Coronary artery (tissue), 2 donors: Measurements from ENCODE around the gene MCUR1.
"Not testable (repeated sequence)": the region's sequence is repeated elsewhere in the genome, so short reads cannot be mapped to it uniquely, and the experiment has no call there.

ENCODE experiments used
- DNase-seq: peaks from one replicate; pipeline ENCODE4 v3.0.0-alpha.2; 2017; ENCODE audit warnings: low spot score
- H3K27ac ChIP-seq, 2 donors: fragments of 200-600 bp; sonication (generic); one replicate each; pipeline ENCODE4 v1.5.1; 2016 to 2019
- H3K4me3 ChIP-seq: fragments of 200-600 bp; sonication (generic); 2 replicates; pipeline ENCODE4 v1.5.1; 2016; ENCODE audit warnings: mild to moderate bottlenecking, moderate library complexity
- CTCF ChIP-seq: fragments of 200-600 bp; sonication (generic); IDR thresholded peaks from one replicate; pipeline ENCODE4 v1.5.1; 2019; ENCODE audit warnings: antibody characterized with exemption

The MCUR1 gene

GRCh38 chr6:13838616-13839015 is 24.3 kb upstream of the MCUR1 start:
- DNase-seq: no peak
- no peak overlapping the region for H3K4me3 ChIP-seq
- no peak for TF ChIP-seq CTCF
- no peak overlapping the region for H3K27ac ChIP-seq

GRCh38 chr6:13836170-13836569 is 21.8 kb upstream of the MCUR1 start:
- H3K27ac ChIP-seq: no peak overlapping the region
- TF ChIP-seq CTCF: no peak
- H3K4me3 ChIP-seq: no peak overlapping the region
- no peak for DNase-seq

DNA sequence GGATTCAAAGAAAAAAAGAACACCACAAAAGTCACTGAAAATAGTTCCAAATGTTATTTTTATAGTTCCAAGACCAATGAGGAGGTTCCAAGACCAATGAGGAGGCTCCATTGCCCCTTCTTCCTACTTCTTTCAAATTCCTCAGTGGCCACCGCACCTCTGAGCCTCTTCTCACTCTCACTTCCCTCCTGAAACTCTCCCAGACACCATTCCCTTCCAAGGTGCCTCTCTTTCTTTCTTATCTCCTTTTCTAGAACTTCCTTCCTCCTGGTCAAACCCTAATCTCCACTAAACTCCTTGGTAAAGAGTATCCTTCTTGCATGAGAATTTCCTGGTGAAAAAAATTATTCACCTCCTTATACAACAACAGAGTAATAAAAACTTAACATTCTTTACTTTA is 20.4 kb upstream of the MCUR1 start:
- no peak for DNase-seq
- Histone ChIP-seq H3K4me3 (no peak overlapping the region), H3K27ac (no peak overlapping the region)
- TF ChIP-seq CTCF: no peak

DNA sequence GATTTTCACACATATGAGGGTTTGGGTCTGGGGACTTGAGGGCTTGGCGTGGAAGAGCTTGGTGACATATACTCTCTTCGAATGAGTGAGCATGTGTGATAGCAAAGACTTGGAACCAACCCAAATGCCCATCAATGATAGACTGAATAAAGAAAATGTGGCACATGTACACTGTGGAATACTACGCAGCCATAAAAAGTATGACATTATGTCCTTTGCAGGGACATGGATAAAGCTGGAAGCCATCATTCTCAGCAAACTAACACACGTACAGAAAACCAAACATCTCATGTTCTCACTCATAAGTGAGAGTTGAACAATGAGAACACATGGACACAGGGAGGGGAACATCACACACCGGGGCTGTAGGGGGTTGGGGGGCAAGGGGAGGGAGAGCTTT is 19.7 kb upstream of the MCUR1 start:
- not testable (repeated sequence) for H3K4me3 ChIP-seq, H3K27ac ChIP-seq, DNase-seq

DNA sequence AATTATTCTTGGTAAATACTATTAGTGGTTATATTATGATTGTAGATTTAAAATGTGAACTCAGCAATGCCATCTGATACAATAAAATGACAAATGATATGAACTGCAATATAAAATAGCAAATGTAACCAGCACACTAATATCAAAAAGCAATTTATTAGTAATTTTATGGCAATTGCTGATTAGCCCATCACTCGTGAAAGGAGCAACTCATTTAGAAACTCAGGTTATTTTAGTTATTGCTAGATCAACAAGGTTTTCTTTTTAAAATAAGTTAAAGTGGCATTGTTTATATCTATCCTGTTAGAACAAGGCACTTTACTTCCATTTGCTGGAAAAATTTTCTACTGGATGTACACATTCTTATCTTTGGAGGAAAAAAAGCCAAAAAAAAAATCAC is 18.4 kb upstream of the MCUR1 start:
- Histone ChIP-seq H3K4me3 (no peak overlapping the region), H3K27ac (no peak overlapping the region)
- DNase-seq: no peak
- no peak for TF ChIP-seq CTCF

- H3K4me3 ChIP-seq: no peak overlapping the region
- DNase-seq: no peak
- TF ChIP-seq CTCF: no peak
- no peak overlapping the region for H3K27ac ChIP-seq
Observed at GRCh38 chr6:13831615-13832014, 17.3 kb upstream of the MCUR1 start.

GRCh38 chr6:13830803-13831202 is 16.4 kb upstream of the MCUR1 start:
- TF ChIP-seq CTCF: no peak
- Histone ChIP-seq H3K27ac (no peak overlapping the region), H3K4me3 (no peak overlapping the region)
- DNase-seq: no peak

DNA sequence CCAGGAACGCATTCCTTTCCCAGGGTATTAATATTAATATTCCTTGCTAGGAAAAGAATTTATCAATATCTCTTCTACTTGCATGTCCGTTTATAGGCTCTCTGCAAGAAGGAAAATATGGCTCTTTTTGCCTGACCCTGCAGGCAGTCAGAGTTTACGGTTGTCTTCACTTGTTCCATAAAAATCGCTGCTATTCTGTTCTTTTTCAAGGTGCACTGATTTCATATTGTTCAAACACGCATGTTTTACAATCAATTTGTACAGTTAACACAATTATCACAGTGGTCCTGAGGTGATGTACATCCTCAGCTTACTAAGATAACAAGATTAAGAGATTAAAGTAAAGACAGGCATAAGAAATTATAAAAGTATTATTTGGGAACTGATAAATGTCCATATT is 15.1 kb upstream of the MCUR1 start:
- H3K27ac ChIP-seq, H3K4me3 ChIP-seq, DNase-seq: not testable (repeated sequence)

GRCh38 chr6:13828656-13829301 is 14.4 kb upstream of the MCUR1 start:
- H3K27ac ChIP-seq, DNase-seq, H3K4me3 ChIP-seq: not testable (repeated sequence)
